GM21526 (cell line): Measurements from ENCODE around the gene PRR16.

Experiments
- ATAC-seq: cut with Tn5 transposase; IDR thresholded peaks from one replicate; pipeline ENCODE4 v1.9.1; 2021; ENCODE audit warnings: moderate library complexity; ENCODE audit not compliant: unreplicated experiment, low FRiP score

PRR16 gene

DNA sequence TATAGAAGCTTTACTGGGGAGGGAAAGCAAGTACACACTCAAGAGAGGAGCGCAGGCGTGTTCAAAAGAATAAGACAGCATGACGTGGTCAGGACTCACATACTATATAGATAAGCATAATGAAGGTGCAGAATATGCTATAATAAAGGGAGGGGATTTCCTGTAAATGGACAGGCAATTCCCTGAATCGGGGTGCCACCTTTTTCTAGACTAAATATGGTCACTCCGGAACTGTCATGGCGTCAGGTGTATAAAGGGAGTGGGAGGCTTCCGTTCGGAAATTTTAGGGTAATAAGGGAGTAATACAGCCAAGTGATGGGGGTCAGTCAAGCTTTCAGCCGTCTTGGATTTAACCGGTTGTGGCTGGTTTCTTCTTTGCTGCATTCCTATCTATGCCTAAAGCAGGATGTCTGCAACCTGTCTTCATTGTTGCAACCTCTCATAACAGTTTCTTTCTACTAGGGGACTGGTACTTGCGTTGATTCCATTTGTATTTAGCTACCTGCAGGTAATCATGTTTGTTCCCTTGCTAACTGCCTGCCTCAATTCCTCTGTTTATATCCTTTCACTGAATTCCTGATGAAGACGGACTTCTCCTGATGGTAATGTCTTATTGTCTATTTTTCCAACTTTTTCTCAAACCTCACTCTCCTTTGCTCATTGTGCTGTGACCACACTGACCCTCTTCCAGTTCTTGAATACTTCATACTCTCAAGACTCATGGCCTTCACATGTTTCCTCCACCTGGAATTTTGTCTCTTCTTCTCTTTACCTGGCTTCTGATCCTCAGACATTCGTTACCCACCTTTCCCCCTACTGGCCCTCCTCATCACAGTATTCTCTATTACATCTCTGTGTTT is 48.9 kb downstream of the PRR16 start:
- no peak for ATAC-seq

DNA sequence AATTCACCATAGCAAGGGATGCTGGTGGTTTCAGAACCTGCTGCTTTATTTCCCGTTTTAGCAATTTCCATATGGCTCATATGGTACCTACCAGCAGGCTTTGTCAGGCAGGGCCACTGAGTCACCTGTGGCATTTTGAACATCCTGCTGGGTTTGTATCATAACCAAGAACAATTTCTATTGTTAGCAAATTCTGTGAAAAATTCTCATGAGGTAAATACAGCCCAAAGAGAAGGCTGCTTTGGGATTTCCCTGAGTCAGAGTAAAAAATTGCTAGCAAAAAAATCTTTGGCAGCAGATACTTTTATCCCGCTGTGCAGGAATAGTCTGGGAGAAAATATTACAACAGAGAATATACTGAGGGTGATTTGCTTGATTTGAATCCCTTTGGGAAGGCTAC is 52.7 kb downstream of the PRR16 start:
- ATAC-seq, result no peak

DNA sequence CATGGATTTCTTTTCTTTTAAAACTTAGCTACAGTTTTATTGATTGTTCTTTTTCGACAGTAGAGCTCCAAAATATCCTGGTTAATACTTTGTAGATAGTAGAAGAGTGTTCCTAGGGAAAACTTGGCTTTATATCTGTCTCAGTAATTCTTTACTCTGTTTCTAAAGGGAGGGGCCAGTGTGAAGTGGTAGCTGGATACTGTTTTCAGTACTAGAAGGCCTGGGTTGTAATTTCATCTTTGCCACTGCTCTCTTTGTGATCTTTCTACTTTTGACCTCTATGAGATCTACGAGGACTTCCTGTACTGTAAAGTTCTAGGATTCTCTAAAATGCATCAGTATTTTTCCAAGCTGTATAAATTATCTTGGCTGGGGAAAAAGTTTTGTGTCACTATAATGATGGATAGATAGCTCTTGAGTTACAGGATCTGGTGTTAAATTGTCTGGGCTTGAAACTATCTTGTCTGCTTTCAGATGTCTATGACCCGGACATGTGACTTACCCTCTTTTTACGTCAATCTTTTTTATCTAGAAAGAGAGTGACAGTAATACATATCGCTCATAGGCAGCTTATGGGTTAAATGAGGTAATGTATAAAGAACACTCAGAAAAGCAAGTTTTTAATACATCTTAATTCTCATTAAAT is 53.6 kb downstream of the PRR16 start:
- no peak for ATAC-seq

DNA sequence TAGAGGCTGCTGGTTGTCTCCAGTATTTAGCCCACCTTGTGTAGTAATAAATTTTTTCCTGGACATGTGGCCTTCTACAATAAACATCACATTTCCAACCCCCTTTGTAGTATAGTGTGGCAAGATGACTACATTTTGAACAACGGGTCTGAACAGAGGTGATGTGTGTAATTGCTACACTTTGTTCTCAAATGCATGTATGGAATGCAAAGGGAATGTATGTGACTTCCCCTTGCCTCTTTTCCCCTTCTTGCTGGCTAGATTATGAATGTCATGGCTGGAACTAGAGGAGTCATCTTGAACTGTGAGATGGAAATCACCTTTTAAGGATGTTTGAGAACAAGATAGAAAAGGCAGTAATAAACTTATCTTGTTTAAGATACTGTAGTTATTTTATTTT is 54.5 kb downstream of the PRR16 start:
- ATAC-seq, result no peak

DNA sequence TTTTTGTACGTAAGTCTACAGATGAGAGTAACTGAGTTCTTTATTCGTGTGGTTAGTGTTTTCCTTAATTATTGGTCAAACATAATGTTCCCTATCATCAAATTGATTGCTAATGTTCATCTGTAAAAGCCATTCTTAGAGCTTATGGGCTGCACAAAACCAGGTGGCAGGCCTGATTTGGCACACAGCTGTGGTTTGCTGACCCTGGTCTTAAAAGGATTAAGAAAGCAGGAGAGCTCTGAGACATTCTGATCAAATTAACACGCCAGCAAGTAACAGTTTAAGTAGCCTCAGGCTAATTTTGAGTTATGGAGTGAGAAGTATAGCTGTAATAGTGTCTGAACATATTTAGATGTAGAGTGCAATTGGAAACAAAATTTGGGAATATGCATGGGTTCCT is 63.2 kb downstream of the PRR16 start:
- ATAC-seq, result no peak

DNA sequence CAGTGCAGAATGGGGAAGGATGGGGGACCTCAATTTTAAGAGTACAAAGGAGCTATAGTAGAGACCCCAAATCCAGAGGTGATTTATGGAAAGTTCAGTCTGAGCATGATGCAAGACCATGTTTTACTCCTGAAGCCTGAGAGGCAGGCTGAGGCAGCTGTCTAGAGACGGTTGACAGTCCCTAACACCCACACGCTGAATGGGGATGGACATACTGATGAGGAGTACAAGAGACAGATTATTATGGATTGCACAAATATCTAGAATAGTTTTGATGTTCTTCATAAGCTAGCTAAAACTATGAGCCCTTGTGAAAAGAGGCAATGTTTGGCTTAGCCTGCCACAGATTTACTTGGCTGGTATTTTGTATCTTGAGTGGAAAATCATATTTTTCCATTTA is 64.5 kb downstream of the PRR16 start:
- no peak for ATAC-seq

DNA sequence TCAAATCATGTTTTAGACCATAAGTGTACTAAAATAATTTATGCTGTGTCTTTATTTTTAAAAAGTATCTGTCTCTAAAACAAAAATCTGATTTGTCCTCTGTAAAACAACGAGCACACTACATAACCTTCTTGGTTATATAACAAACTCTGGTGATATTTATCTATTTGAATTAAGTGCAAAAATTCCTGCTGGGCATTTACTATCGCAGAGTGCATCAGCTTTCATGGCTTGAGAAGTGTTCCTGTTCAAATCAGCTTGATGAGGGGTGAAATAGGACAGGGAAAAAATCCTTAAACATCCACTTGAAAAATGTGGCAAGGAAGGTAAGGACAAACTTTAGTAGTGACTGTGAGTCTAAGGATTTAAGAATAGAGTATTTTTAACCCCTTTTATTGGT is 65.3 kb downstream of the PRR16 start:
- ATAC-seq, result no peak

DNA sequence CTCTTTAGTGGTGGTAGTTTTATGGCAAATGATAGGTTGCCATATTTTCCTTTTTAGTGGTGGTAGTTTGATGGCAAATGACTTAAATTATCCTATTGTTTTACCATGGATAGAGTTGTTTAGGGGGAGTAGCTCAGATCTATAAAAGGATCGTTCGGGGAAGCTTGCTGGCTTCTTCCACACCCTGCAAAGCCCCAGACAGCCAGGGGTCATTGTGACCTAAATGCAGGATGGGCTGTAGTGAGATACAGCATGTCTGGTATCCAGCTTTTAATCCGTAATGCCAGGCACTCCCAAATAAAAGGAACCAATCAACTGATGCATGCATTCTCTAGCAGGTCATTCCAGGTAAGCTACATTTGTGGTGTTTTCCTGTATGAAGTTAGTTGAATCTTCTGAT is 67.1 kb downstream of the PRR16 start:
- no peak for ATAC-seq

DNA sequence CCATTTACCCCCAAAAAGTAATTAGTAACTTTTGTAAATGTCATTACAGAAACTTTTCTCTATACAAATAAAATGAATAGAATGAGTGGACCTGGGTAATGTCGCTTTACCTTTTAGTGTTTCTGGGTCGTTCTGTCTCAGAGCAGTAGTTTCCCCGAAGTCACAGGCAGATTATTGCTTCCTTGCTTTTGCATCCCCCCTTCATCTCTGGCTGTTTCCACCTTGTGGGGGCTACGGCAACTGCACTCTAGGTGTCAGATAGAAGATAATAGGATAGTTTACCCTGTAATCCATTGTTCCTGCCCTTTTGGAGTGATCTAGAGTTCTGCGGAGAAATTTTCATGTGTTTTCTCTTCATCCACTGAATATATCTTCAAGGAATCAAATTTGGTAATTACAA is 68.7 kb downstream of the PRR16 start:
- no peak for ATAC-seq

DNA sequence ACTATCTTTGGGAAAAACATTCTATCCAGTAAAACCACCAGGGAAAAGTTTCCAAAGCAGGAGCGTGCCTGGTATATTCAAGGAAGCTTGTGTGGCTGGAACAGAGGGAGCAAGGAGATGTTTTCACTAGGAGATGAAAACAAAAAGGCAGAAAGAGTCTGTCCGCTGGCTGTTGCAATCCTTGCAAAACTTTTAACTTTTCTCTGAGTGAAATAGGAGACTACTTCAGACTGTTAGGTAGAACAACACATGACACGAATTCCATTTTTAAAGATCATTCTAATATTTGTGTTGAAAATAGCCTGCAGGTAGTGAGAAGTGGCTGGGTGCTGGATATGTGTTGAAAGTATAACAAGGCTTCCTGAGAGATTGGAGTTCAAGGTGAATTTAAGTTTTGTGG is 69.5 kb downstream of the PRR16 start:
- no peak for ATAC-seq

DNA sequence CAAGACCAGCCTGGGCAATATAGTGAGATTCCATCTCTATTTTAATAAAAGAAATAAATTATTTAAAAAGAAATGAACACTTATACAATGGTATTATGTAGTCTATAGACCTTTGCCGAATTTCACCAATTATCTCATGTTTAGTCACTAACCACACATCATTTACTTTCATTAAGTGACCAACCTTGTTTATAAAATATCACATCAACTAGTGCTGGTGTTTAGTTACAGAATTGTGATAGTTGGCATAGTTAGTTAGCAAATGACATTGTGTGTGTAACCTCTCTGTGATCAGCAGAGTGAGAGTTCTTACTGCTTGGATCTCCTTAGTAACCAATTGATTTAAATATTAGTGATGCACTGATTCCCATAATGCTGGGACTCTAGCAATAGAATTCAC is 71.8 kb downstream of the PRR16 start:
- no peak for ATAC-seq

DNA sequence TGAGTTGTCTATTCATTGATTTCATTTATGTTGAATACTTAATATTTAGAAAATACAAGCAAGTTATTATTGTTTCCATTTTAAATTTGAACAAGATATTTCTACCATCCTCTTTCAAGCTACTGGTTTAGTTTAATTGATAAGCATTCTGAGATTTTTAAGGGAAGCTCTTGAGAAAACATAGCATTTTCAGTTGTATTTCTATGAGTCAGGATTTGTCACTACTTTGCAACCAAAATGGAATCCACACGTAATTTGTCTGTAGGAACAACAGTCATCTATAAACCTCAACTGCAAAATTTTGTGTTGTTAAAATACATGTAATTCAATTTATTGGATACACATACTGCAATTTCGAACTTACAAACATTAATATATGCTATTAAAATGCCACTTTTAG is 74.0 kb downstream of the PRR16 start:
- no peak for ATAC-seq

DNA sequence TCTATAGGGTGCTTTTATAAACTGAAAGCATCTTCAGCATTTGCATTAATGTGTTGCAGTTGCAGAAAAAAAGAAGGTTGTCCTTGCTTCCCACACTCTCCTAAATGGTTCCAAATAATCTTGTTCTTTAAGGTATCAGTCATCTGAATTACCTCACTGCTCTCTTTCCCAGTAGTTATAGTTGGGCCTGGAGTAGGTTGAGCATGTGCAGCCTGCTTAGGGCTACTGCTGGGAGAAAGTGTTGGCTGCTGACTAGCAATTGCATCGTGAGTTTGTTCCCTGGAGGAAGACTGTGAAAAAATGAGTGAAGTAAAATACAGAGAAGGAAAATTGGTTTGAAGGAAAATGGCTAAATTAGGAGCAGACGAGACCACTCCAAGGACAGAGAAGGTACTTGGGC is 74.5 kb downstream of the PRR16 start:
- ATAC-seq, result no peak

DNA sequence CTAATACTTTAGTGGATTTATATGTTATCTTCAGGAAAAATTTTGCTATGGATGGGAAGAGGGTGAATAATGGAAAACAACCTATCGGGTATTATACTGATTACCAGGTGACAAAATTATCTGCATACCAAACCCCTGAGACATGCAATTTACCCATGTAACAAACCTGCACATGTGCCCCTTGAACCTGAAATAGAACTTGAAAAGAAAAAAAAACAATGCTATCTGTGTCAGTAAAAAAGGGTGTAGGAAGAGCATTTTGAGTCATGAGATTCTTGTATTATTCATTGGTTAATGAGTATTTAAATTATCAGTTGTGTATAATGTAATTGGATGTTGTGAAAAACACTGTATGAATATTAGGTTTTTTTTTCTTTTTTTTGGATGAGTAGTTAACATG is 75.4 kb downstream of the PRR16 start:
- no peak for ATAC-seq

DNA sequence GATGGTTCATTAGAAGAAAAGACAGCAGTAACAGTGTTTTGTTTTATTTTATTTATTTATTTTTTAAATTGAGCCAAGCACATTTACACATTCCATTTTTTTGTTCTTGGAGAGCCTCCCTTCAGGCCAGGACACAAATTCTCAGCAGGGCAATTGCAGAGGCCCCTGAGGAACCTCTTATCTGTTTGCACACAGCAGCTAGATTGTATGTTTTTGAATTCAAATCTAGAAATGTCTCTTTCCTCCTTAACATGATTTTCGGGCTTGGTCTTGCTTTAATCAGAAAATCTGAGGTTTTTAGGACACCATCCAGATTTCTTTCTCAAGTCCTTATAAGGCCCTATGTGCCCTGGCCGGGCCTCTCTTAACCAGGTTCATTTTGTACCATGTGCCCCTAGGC is 76.0 kb downstream of the PRR16 start:
- ATAC-seq, result no peak

DNA sequence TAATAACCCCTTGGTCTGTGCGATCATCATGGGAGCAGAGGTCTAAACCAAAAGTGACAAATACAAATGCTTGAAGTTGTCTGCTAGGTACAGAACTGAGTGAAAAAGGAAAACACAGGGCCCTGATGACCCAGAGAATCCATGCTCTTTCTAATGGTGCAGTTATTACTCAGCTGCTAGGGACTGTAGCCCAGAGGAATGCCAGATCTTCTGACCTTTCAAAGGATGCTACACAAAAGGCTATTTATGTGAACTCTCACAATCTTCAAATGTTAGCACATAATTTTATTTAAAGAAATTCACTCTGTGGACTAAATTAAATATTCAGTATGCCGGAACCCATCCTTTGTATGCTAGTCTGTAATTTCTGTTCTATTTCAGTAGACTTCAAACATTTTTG is 79.9 kb downstream of the PRR16 start:
- ATAC-seq, result no peak

DNA sequence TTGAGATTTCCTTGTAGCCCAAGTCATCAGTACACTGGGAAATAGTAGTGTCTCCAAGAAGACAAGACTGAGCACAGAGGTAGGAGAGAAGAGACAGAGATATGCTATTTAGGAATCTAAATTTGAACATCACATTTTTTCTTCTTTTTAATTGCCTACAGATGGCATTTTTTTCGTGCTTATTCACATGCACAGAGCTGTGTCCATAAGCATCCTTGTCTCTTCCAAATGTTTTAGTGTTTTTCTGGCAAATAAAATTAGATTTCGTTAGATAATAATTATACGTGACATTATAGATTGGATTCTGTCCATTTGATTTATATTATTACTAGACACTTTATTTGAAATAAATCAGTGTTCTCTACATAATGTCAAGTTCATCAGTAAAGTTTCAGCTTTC is 80.9 kb downstream of the PRR16 start:
- ATAC-seq, result no peak

DNA sequence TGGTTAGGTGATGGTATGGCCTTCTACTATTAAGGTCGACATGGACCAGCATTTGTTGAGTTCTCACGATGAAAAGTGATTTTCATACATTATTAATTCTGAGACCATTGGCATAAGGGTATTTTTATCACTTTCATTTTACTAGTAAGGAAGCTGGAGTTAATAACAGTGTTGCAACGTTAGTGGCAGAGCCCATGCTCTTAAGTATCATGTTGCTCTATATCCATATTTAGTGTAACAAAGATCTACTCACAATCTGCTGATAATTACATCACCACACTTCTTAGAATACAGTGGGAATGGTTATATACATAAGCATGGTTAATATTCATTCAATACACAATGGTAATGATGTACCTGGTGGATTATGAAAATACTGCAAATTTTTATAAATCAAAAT is 81.9 kb downstream of the PRR16 start:
- ATAC-seq, result no peak

DNA sequence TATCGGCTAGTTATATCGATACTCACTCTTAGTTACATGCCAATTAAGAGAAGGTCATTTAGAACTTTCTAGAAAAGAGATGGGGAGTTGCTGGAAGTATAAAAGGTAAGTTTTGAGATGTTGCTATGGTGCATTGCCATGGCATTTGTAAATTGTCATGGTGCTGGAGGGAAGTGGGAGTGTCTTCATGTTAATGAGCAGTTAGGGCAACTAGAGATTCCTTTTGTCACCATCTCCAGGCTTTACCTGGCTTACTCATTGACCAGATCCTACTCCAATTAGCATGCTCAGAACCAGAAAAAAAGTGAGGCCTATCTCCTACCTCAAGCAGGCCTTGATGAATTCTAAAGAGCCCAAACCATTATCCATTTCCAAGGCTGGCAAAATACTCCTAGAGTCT is 82.8 kb downstream of the PRR16 start:
- no peak for ATAC-seq

DNA sequence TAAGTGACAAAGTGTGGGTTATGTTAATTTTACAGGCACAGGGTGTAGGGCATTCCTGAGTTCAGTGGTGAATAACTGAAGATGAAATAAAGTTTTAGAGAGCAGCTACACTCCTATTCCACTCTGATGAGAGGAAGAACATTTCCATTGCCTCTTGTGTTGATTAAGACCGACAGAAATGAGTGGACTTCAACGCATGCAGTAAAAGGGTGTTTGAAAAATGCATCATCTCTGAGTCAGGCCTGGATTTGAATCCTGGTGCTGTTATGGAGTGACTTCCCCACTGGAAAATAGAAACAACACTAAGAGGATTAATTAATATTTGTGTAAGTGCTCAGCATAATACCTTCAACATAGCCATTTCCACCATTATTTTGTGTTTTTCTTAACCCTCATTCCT is 86.3 kb downstream of the PRR16 start:
- ATAC-seq, result no peak

DNA sequence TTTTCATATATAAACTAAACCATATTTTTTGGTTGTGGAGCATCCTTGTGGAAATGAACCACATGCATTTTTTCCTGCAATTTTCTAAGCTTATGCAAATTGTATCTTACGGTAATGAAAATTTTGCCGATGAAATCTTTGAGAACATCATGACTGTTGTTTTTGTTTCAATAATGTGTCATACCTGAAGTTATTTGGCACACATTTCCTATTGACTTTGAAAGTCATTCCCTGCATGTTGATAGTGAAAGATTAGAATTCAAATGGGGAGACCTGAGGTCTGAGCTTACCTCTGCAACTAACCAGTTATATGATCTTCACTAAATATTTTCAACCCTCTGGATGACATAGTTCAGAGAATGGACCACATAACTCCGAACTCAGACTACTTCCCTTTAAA is 88.5 kb downstream of the PRR16 start:
- ATAC-seq, result no peak

DNA sequence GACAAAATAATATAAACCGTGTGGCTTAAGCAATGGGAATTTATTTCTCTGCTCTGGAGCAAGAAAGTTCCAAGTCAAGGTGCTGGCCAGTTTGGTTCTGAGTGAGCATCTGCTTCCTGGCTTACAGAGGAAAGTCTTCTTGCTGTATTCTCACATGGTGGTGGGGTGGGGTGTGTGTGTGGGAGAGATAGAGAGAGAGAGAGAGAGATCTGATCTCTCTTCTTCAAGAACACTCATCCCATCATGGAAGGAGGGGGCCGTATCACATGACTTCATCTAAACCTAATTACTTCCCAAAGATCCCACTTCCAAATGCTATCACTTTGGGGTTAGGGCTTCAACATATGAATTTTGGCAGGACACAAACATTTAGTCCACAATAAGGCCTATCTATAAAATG is 91.2 kb downstream of the PRR16 start:
- no peak for ATAC-seq
